Muscle of leg (tissue), 11 donors: ENCODE data around the gene ASB18. TPM values are rescaled to one million over a fixed set of nuclear protein-coding genes. Genes with fewer than 3 reads are reported as not detected.

Experiments used
- DNase-seq: peaks from one replicate; pipeline ENCODE4 v3.0.0; 2013
- H3K27ac ChIP-seq: one replicate; pipeline ENCODE4 v1.5.1; 2013; ENCODE audit warnings: mild to moderate bottlenecking, low read length, control low read depth
- H3K27me3 ChIP-seq: one replicate; pipeline ENCODE4 v1.6.1; 2013; ENCODE audit warnings: low read length; ENCODE audit not compliant: control insufficient read depth, insufficient read depth
- H3K36me3 ChIP-seq: one replicate; pipeline ENCODE4 v1.6.1; 2013; ENCODE audit warnings: low read length; ENCODE audit not compliant: control insufficient read depth, insufficient read depth
- H3K4me1 ChIP-seq: one replicate; pipeline ENCODE4 v1.6.1; 2013; ENCODE audit warnings: low read length; ENCODE audit not compliant: control insufficient read depth, insufficient read depth
- H3K4me3 ChIP-seq: one replicate; pipeline ENCODE4 v1.5.1; 2013; ENCODE audit warnings: low read length, control low read depth
- H3K9me3 ChIP-seq: replicated peaks from 2 replicates; pipeline ENCODE4 v1.6.1; 2013; ENCODE audit warnings: low read depth, low read length; ENCODE audit not compliant: control insufficient read depth
- WGBS: methylation state at CpG from one replicate; pipeline ENCODE4 v1.1.5; 2013; ENCODE audit warnings: missing lambda C conversion rate; ENCODE audit not compliant: insufficient coverage; 5-methylcytosine and 5-hydroxymethylcytosine counted together
- polyA plus RNA-seq, 8 donors: library from polyadenylated mRNA; unstranded; fragments of 120-200 nt; gene quantifications; one replicate each; pipeline versions ENCODE4 v1.2.1 to v1.2.3, GENCODE V29; 2013; ENCODE audit warnings: inconsistent platforms in 1 of 8, low replicate concordance in 1 of 8; ENCODE audit not compliant: insufficient read length in 8 of 8, insufficient read depth in 1 of 8
- total RNA-seq: library from RNA; stranded (reverse); fragments of 120-200 nt; gene quantifications from one replicate; pipeline ENCODE4 v1.2.4, GENCODE V29; 2013

The ASB18 gene
- total and polyA plus RNA-seq, 9 donors = 2.9 to 11.0 (median 5.4) TPM

- Histone ChIP-seq H3K36me3 (no peaks in the 10 kb centered on the region), H3K4me1 (peaks cover 8% of the 10 kb centered on the region), H3K27me3 (peaks cover 3% of the 10 kb centered on the region), H3K9me3 (no peaks in the 10 kb centered on the region), H3K27ac (no peak overlapping the region), H3K4me3 (no peak overlapping the region)
- DNase-seq = no peak
- 82% methylated on average over 6 of the region's 6 CpGs for WGBS
Measured at GRCh38 chr2:236259371-236259770, 4.8 kb downstream of the ASB18 start.

- H3K27me3 ChIP-seq = peaks cover 3% of the 10 kb centered on the region
- WGBS = 64% methylated on average over 3 of the region's 6 CpGs
- H3K4me1 ChIP-seq = peaks cover 5% of the 10 kb centered on the region
- H3K9me3 ChIP-seq = no peaks in the 10 kb centered on the region
- no peaks in the 10 kb centered on the region for H3K36me3 ChIP-seq
- H3K27ac ChIP-seq = no peak overlapping the region
- DNase-seq = no peak
- no peak overlapping the region for H3K4me3 ChIP-seq
Measured at GRCh38 chr2:236257575-236257974, 6.6 kb downstream of the ASB18 start.

- no peak overlapping the region for H3K27ac ChIP-seq
- no peak overlapping the region for H3K4me3 ChIP-seq
- no peaks in the 10 kb centered on the region for H3K9me3 ChIP-seq
- peaks cover 5% of the 10 kb centered on the region for H3K27me3 ChIP-seq
- H3K36me3 ChIP-seq = no peaks in the 10 kb centered on the region
- H3K4me1 ChIP-seq = peaks cover under 1% of the 10 kb centered on the region
- WGBS = 77% methylated on average over 5 of the region's 8 CpGs
- DNase-seq = no peak
Measured at GRCh38 chr2:236257136-236257535, 7.1 kb downstream of the ASB18 start.

GRCh38 chr2:236256366-236256985, 7.7 kb downstream of the ASB18 start:
- Histone ChIP-seq H3K9me3 (no peaks in the 10 kb centered on the region), H3K4me1 (no peaks in the 10 kb centered on the region)
- 60% methylated on average over 1 of the region's 8 CpGs for WGBS

GRCh38 chr2:236254674-236255073, 9.5 kb downstream of the ASB18 start:
- peaks cover 2% of the 10 kb centered on the region for H3K27me3 ChIP-seq
- H3K9me3 ChIP-seq = no peaks in the 10 kb centered on the region
- H3K36me3 ChIP-seq = no peaks in the 10 kb centered on the region
- H3K4me3 ChIP-seq = no peak overlapping the region
- no peaks in the 10 kb centered on the region for H3K4me1 ChIP-seq
- DNase-seq = no peak
- 84% methylated on average over 6 of the region's 13 CpGs for WGBS
- H3K27ac ChIP-seq = no peak overlapping the region

More at GRCh38 chr2:236256366-236256985, 7.7 kb downstream of the ASB18 start:
- Histone ChIP-seq H3K27me3 (peaks cover 5% of the 10 kb centered on the region), H3K27ac (no peak overlapping the region), H3K36me3 (no peaks in the 10 kb centered on the region), H3K4me3 (no peak overlapping the region)
- no peak for DNase-seq

GRCh38 chr2:236254001-236254400, 10.2 kb downstream of the ASB18 start:
- H3K27ac ChIP-seq = no peak overlapping the region
- H3K36me3 ChIP-seq = no peaks in the 10 kb centered on the region
- no peaks in the 10 kb centered on the region for H3K9me3 ChIP-seq
- H3K27me3 ChIP-seq = peaks cover 2% of the 10 kb centered on the region
- WGBS = 100% methylated on average over 1 of the region's 3 CpGs
- DNase-seq = no peak
- H3K4me1 ChIP-seq = no peaks in the 10 kb centered on the region
- no peak overlapping the region for H3K4me3 ChIP-seq

GRCh38 chr2:236252602-236253001, 11.6 kb downstream of the ASB18 start:
- DNase-seq = no peak
- no peak overlapping the region for H3K27ac ChIP-seq
- H3K27me3 ChIP-seq = peaks cover 2% of the 10 kb centered on the region
- H3K4me1 ChIP-seq = no peaks in the 10 kb centered on the region
- no peak overlapping the region for H3K4me3 ChIP-seq
- no peaks in the 10 kb centered on the region for H3K36me3 ChIP-seq
- WGBS = 49% methylated on average over 3 of the region's 3 CpGs
- H3K9me3 ChIP-seq = no peaks in the 10 kb centered on the region

GRCh38 chr2:236250909-236251579, 13.2 kb downstream of the ASB18 start:
- peaks cover 2% of the 10 kb centered on the region for H3K27me3 ChIP-seq
- 45% methylated on average over 8 of the region's 13 CpGs for WGBS
- DNase-seq = no peak
- H3K9me3 ChIP-seq = no peaks in the 10 kb centered on the region
- no peak overlapping the region for H3K4me3 ChIP-seq
- H3K27ac ChIP-seq = no peak overlapping the region
- H3K36me3 ChIP-seq = no peaks in the 10 kb centered on the region
- H3K4me1 ChIP-seq = no peaks in the 10 kb centered on the region

GRCh38 chr2:236250286-236250685, 13.9 kb downstream of the ASB18 start:
- WGBS = no CpG with 5 or more reads among the region's 3 CpGs
- Histone ChIP-seq H3K27me3 (peaks cover 2% of the 10 kb centered on the region), H3K4me3 (no peak overlapping the region), H3K36me3 (no peaks in the 10 kb centered on the region), H3K4me1 (no peaks in the 10 kb centered on the region), H3K27ac (no peak overlapping the region), H3K9me3 (no peaks in the 10 kb centered on the region)
- DNase-seq = no peak

- DNase-seq = no peak
- WGBS = 64% methylated on average over 1 of the region's 2 CpGs
- Histone ChIP-seq H3K27ac (no peak overlapping the region), H3K4me3 (no peak overlapping the region), H3K9me3 (no peaks in the 10 kb centered on the region), H3K4me1 (no peaks in the 10 kb centered on the region), H3K27me3 (peaks cover 3% of the 10 kb centered on the region), H3K36me3 (no peaks in the 10 kb centered on the region)
Measured at GRCh38 chr2:236249066-236249465, 15.1 kb downstream of the ASB18 start.
